ENCODE results near the gene NR1H3. TPM values are rescaled to one million over a fixed set of nuclear protein-coding genes. Genes with fewer than 3 reads are reported as not detected.
A peak's percentile ranks its signal among the peaks of the same experiment; 100 is the strongest.

The NR1H3 gene
- total RNA-seq, 2 donors from 2014 or later = 15.9 to 23.2 TPM

- H3K27ac ChIP-seq = peak overlapping the region; percentile 89 to 97
- peaks cover 35% of the 10 kb centered on the region for H3K36me3 ChIP-seq
- TF ChIP-seq, protein P1, sequence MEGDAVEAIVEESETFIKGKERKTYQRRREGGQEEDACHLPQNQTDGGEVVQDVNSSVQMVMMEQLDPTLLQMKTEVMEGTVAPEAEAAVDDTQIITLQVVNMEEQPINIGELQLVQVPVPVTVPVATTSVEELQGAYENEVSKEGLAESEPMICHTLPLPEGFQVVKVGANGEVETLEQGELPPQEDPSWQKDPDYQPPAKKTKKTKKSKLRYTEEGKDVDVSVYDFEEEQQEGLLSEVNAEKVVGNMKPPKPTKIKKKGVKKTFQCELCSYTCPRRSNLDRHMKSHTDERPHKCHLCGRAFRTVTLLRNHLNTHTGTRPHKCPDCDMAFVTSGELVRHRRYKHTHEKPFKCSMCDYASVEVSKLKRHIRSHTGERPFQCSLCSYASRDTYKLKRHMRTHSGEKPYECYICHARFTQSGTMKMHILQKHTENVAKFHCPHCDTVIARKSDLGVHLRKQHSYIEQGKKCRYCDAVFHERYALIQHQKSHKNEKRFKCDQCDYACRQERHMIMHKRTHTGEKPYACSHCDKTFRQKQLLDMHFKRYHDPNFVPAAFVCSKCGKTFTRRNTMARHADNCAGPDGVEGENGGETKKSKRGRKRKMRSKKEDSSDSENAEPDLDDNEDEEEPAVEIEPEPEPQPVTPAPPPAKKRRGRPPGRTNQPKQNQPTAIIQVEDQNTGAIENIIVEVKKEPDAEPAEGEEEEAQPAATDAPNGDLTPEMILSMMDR (IDR thresholded peaks at IDR 0.05) = no peak
- H3K4me3 ChIP-seq = no peak overlapping the region
- no peaks in the 10 kb centered on the region for H3K9me3 ChIP-seq
- H3K4me1 ChIP-seq = peaks cover 0 to 58% of the 10 kb centered on the region in 2 donors
- no peak for DNase-seq (ENCODE audit: low spot score)
- no peaks in the 10 kb centered on the region for H3K27me3 ChIP-seq
These were observed 14.9 kb downstream of the NR1H3 start for GRCh38 chr11:47272706-47273105.

DNA sequence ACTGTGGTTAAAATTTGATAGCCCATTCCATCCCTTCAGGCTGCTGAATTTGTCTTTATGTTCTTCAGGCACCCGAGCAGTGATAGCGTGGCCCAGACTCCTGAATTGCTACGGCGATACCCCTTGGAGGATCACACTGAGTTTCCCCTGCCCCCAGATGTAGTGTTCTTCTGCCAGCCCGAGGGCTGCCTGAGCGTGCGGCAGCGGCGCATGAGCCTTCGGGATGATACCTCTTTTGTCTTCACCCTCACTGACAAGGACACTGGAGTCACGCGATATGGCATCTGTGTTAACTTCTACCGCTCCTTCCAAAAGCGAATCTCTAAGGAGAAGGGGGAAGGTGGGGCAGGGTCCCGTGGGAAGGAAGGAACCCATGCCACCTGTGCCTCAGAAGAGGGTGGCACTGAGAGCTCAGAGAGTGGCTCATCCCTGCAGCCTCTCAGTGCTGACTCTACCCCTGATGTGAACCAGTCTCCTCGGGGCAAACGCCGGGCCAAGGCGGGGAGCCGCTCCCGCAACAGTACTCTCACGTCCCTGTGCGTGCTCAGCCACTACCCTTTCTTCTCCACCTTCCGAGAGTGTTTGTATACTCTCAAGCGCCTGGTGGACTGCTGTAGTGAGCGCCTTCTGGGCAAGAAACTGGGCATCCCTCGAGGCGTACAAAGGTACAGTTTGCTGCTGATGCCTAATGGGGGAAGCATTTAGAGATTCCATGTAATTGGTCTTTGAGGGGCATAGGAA lies 16.9 kb downstream of the NR1H3 start:
- Histone ChIP-seq H3K36me3 (peaks cover 52% of the 10 kb centered on the region), H3K27ac (no peak overlapping the region), H3K27me3 (no peaks in the 10 kb centered on the region), H3K4me1 (peaks cover 0 to 47% of the 10 kb centered on the region in 2 donors), H3K4me3 (no peak overlapping the region), H3K9me3 (no peaks in the 10 kb centered on the region)
- TF ChIP-seq, protein P1 (IDR thresholded peaks at IDR 0.05) = no peak
- DNase-seq (ENCODE audit: low spot score) = no peak

DNA sequence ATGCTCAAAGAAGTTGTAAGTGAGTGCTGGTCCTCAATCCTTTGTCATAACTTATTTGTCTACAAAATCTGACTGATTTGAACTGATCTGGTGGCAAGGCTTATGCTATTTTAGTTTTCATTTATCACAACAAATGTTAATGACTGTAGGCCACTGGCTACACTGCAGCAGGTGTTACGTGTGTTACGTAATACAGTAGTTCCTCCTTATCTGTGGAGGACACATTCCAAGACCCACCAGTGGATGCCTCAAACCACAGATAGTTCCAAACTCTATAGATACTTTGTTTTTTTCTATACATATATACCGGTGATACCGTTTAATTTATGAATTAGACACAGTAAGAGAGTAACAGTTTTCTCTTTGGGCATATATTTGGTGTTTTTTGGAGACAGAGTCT lies 19.1 kb downstream of the NR1H3 start:
- Histone ChIP-seq H3K4me3 (no peak overlapping the region), H3K36me3 (peaks cover 75% of the 10 kb centered on the region)
- TF ChIP-seq, protein P1 (IDR thresholded peaks at IDR 0.05) = no peak

DNA sequence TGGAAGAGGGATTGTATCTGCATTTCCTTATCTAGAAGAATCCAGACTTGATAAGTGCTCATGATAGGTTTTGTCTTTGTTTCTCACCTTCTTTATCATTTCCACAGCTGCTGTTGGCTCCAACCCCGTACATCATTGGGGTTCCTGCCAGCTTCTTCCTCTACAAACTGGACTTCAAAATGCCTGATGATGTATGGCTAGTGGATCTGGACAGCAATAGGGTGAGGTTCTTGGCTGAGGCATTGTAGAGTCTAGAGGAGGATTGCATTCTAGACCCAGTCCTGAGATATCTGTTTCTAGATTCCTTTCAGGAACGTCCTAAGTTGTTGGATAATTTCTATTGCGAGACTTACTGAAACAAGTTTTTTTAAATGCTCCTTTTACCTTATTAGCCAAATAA lies 20.3 kb downstream of the NR1H3 start:
- H3K9me3 ChIP-seq = no peaks in the 10 kb centered on the region
- H3K4me3 ChIP-seq = no peak overlapping the region
- no peaks in the 10 kb centered on the region for H3K27me3 ChIP-seq
- H3K27ac ChIP-seq = peak overlapping the region; percentile 17 to 34
- TF ChIP-seq, protein P1 (IDR thresholded peaks at IDR 0.05) = no peak
- H3K4me1 ChIP-seq = peaks cover 0 to 24% of the 10 kb centered on the region in 2 donors
- peaks cover 86% of the 10 kb centered on the region for H3K36me3 ChIP-seq
- DNase-seq (ENCODE audit: low spot score) = no peak

More for the DNA sequence above, 19.1 kb downstream of the NR1H3 start:
- no peak overlapping the region for H3K27ac ChIP-seq
- H3K27me3 ChIP-seq = no peaks in the 10 kb centered on the region
- no peak for DNase-seq (ENCODE audit: low spot score)
- H3K4me1 ChIP-seq = peaks cover 0 to 35% of the 10 kb centered on the region in 2 donors
- H3K9me3 ChIP-seq = no peaks in the 10 kb centered on the region

DNA sequence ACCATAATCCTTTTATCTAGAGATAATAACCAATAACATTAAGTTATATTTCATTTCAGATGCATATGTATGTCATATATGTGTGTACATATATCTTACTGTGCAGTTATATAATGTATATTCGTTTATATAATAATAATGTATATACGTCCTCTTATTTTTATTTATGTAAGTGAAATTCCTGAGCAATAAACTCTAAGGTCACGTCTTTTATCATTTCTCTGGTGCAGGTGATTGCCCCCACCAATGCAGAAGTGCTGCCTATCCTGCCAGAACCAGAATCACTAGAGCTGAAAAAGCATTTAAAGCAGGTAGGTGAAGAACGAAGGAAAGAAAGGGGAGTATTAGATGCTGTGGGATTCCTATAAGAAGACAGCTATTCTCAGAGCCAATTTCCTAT lies 21.0 kb downstream of the NR1H3 start:
- Histone ChIP-seq H3K27me3 (no peaks in the 10 kb centered on the region), H3K4me3 (no peak overlapping the region), H3K4me1 (peaks cover 0 to 20% of the 10 kb centered on the region in 2 donors), H3K36me3 (peaks cover 93% of the 10 kb centered on the region), H3K27ac (no peak overlapping the region), H3K9me3 (no peaks in the 10 kb centered on the region)
- TF ChIP-seq, protein P1 (IDR thresholded peaks at IDR 0.05) = no peak
- DNase-seq (ENCODE audit: low spot score) = no peak

Data from right atrium auricular region (tissue), 2 donors.